HG02884 (cell line): ENCODE results near the gene STAG1.
"Not testable (repeated sequence)": the region's sequence is repeated elsewhere in the genome, so short reads cannot be mapped to it uniquely, and the experiment has no call there.

Experiments
- ATAC-seq: cut with Tn5 transposase; IDR thresholded peaks from one replicate; pipeline ENCODE4 v1.9.1; 2021; ENCODE audit warnings: mild to moderate bottlenecking, moderate library complexity; ENCODE audit not compliant: unreplicated experiment

The STAG1 gene

DNA sequence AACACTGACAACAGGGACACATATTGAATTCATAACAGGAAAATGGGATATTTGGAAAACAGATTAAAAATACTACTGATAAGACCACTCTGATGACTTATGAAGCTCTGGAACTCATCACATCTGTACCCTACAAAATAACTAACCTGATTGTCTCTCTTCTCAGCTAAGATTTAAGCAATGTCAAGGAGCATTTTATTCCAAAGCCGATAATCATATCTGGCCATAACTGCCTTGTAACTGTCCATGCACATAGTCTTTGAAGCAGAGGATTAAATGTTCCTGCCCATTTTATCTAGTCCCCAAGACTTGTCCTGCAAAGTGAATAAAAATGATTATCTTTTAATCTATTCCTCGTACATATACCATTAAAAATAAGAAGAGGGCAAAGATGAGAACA, 234.1 kb downstream of the STAG1 start:
- no peak for ATAC-seq

DNA sequence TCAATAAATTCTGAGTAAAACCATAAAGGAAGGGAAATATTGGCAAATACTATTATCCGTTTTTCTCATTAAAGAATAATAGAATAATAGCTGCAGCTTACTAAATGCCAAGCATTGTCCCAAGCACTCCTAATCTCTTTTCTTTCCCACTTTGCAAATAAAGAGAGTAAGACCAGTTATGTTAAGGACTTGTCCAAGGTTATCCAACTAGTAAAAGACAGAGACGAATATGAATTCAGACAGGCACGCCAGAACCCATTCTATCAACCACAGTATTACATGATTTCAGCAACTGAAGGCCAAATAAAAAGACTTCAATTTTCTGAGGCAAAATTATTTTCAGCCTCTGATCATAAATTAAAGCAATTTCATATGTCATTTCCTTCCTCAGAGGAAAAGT, 235.5 kb downstream of the STAG1 start:
- ATAC-seq: no peak

DNA sequence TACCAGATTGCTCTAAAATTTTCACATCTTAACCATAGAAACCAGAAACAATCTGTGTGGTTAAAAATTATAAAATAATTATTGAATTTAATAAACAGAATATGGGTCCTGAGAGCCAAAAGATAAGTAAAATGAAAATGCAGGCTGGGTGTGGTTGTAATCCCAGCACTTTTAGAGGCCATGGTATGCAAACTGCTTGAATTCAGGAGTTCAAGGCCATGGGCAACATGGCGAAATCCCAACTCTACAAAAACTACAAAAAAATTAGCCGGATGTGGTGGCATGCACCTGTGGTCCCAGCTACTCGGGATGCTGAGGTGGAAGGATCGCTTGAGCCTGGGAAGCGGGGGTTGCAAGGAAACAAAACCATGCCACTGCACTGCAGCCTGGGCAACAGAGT, 236.1 kb downstream of the STAG1 start:
- ATAC-seq: no peak

DNA sequence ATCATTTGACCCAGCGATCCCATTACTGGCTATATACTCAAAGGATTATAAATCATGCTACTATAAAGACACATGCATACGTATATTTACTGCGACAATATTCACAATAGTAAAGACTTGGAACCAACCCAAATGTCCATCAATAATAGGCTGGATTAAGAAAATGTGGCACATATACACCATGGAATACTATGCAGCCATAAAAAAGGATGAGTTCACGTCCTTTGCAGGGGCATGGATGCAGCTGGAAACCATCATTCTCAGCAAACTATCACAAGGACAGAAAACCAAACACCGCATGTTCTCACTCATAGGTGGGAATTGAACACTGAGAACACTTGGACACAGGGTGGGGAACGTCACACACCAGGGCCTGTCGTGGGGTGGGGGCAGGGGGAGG, 237.6 kb downstream of the STAG1 start:
- not testable (repeated sequence) for ATAC-seq

DNA sequence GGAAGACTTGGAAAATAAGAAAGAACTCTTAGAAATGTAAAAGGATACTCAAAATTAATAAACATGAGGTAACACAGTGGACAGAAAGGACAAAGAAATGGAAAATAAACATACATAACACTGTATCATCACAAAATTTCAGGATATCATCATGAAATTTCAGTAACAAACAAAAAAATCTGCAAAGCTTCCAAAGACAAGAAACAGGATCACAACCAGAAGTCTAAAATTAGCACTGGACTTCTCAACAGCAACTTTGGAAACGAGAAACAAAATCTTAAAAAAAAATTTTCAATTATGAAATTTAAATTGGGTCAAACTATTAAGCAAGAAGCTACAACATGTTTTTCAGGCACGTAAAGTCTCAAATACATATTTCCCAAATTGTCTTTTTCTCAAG, 238.8 kb downstream of the STAG1 start:
- ATAC-seq: no peak

DNA sequence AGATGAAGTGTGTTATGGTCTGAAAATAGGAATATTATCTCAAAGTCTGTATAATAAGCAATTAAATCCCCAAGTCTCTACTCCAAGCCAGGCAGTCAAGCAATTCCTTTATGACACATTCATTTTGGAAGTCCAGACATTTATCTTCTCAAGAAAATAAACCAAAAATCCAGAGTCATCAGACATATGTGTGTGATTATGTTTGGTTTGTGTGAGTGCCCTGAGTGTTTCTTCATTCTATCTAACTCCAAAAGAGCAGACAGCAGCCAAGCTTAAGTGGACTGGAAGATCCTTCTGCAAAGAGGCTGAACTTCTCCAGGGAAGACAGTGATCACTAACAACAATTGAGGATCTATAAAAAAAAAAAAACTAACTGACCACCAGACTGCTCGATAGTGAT, 239.8 kb downstream of the STAG1 start:
- no peak for ATAC-seq

DNA sequence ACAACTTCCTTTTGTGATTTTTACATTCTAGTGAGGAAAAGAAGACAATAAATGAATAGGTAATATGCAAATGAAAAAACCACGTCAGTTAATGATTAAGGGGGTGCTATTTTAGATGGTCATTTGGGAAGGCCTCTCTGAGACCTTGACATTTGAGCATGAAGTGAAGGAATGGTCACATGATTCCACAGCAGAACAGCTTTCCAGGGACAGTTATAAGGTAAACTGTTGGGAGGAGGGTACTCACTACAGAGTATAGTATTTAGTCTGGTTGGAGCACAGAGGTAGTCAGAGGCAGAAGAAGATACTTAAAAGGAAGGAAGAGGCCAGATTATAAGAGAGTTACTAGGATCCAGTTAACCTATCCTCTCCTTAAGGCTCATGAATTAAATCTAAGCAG, 246.5 kb downstream of the STAG1 start:
- no peak for ATAC-seq

DNA sequence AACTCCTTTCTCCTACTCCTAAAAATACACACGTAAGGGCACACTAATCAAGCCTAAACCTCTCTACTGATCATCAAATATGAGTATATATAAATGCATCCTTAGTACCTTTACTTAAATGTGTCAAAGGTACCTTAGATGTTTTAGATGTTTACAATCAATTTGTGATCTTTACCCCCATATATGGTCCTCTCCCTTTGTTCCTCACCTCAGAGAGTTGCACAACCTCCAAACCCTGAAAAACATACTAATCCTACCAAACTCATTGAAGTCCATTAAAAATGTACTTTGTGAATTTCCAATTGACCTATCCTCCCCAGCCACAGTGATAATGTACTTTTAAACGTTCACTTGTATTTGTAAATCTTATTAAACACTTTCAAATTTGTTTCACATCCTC, 249.1 kb downstream of the STAG1 start:
- ATAC-seq: no peak

DNA sequence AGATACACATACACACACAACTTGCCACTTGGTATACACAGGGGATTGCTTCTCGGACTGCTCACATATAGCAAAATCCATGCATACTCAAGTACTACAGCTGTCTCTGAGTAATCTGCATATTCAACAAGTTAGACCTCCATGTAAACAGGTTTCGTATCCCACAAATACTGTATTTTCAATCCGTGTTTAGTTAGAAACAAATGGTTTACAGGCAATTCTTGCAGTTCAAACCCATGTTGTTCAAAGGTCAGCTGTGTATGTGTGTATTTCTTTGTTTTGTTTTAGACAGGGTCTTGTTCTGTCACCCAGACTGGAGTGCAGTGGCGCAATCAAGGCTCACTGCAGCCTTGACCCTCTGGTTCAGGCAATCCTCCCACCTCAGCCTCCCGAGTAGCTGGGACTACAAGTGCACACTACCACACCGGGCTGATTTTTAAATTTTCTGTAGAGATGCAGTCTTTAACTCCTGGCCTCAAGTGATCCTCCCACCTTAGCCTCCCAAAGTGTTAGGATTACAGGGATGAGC, 253.2 kb downstream of the STAG1 start:
- ATAC-seq: no peak

DNA sequence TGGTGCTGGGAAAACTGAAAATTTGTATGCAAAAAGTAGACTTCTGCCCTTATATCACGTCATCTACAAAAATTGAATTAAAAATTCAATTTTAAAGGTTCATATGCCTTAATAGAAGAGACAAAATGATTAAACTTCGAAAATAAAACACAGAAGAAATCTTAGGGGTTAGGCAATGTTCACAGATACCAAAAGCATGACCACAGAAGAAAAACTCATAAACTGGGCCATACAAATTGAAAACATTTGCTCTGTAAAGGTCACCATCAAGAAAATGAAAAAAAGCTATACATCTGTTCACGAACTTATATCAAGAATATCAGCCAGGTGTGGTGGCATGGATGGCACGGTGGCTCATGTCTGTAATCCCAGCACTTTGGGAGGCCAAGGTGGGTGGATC, 257.0 kb downstream of the STAG1 start:
- ATAC-seq: no peak

DNA sequence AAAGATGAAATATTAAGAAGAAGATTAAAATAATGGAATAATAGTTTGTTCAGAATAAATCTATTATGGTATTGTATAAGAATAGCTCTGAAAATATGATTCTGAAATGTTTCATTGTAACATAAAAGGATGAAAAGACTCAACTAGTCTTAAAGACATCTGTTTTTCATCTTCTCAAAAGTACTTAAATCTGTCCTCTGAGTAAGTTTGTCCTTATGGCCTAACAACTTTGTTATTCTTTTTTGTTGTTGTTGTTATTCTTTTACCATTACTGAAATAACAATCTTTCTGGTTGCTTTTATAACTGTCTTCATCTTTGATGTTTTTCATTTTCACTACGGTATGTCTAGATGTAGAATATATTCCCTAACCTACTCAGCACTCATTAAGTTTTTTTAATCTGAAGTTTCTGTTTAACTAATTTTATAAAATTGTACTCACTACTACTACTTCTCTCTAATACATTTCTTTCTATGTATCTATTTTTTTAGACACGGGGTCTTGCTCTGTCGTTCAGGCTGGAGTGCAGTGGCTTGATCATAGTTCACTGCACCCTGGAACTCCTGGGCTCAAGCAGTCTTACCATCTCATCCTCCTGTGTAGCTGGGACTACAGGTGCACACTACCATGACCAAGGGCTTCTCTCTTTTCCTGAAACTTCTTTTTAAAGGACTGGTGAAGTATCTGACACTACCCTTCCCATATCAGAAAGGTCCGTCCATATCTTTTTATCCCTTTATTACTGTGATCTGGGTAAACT, 261.4 kb downstream of the STAG1 start:
- ATAC-seq: no peak

DNA sequence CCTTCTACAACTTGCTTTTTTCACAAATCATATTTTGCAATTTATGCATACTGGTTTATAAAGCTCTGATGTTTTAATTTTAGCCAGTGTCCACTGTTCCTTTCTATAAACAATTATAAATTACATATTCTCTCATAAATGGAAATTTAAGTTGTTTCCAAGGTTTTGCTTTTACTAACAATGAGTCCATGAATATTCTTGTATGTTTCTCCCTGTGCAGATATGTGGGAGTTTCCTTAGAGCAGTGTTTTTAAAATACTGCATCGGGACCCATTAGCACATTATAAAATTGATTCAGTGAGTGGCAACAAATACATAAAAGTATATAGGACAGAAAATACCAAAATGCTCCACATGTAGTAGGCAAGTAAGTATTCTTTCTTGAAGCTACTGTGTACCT, 266.4 kb downstream of the STAG1 start:
- ATAC-seq: no peak

DNA sequence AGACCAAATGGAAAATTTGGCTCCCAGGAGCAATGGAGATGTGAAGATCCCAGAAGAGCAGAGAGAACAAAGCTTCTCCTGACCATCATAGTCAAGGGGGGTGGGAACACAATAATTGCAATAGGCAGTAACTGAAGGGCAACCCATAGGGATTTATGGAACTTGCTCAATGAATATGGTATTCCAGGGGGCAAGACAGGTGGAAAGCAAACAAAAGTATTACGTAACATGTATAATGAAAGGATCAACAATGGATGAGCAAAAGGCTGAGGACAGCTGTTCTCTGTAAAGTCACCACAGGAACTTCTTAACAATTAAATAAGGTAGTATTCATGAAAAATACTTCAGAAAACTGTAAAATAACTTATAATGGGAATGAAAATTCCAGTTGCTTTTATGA, 275.9 kb downstream of the STAG1 start:
- no peak for ATAC-seq

DNA sequence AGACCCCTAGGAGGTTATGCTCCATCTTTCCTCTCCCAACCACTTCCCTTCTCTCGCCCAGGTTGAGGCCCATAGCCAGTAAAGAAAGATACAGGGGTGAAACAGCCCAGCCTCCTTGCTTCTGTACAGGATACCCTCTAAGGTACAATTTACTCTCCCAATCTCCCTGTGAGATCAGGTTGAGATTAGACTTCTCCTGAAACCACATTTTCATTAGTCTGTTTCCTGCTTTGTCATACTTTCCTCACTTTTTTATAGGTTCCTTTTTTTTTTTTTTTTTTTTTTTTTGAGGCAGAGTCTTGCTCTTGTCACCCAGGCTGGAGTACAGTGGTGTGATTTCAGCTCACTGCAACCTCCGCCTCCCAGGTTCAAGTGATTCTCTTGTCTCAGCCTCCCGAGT, 277.3 kb downstream of the STAG1 start:
- ATAC-seq: not testable (repeated sequence)

DNA sequence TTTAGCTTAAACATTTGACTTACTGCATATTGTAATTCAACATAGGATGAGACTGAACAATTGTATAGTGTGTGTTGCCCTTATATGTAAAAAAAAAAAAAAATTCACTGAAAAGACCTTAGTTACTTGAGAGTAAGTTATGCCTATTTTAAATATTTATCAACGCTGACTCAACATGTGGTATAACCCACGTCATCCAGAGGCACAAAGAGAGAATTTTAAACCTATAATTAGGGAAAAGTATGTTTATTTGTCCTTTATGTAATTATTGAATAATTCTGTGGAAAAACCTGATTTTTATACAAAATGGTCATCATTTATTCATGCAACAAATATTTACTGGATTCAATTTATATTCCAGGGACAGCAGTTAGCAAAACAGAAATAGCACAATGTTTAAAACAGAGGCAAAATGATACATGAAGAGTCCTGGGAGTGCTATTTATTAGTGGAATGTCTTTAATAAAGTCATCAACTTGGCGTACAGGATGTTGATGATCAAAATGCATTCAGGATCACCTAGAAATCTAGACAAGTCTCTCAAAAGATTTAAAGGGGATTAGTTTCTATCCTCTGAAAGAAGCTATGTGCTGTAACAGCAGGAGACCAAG, 278.4 kb downstream of the STAG1 start:
- no peak for ATAC-seq

DNA sequence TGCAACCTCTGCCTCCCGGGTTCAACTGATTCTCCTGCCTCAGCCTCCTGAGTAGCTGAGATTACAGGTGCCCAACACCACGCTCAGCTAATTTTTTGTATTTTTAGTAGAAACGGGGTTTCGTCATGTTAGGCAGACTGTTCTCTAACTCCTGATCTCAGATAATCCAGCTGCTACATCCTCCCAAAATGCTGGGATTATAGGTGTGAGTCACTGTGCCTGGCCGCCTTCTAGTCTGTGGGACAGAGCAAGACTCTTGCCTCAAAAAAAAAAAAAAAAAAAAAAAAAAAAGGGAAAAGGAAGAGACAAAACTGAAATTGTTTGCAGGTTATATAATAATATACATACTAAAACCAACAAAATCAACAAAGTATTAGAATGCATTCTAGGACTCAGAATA, 286.9 kb downstream of the STAG1 start:
- no peak for ATAC-seq

DNA sequence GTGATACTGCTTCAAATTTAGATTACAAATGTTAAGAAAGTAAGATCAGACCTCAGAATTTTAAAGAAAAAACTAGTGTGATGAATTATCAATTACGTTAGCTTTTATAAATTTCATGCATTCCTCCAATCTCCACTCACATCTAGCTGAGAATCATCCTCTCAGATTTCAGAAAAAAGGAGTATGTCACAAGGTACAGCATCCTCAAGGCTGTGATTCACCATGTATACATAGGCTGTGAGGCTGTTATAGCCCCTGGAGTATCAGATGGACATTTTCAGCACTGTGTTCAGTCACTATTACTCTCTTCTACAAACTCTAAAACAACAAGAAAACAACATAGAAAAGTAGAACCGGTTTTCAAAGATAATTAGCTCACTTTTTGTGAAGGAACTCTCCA, 287.7 kb downstream of the STAG1 start:
- no peak for ATAC-seq

DNA sequence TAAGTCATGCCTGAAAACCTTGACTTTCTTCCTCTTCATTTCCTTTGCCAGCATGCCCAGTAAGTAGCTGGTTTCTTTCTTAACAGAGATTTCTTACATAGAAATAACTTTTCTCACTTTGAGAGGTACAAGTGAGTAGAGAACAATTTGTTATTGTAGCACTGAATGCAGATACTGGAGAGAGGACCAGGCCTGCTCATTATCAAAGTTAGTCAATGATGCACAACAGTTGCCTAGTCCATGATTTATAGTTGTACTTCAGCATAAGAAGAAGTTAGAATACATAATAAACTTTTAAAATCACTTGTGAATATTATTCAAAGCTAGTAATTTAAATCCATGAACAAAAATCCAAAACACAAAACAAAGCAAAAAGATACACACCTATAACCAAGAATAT, 289.0 kb downstream of the STAG1 start:
- ATAC-seq: no peak

DNA sequence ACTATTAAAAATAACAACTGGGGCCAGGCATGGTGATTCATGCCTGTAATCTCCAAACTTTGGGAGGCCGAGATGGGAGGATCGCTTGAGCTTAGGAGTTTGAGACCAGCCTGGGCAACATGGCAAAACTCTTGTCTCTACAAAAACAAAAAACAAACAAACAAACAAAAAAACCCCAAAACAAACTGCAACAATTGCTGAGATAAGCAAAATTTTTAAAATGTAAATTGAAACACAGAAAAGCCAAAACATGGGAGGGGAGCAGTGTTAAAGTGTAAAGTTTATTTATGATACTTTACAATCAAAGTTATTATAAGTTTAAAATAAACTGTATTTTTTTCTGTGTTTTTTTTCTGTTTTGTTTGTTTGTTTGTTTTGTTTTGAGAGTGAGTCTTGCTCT, 294.4 kb downstream of the STAG1 start:
- no peak for ATAC-seq

DNA sequence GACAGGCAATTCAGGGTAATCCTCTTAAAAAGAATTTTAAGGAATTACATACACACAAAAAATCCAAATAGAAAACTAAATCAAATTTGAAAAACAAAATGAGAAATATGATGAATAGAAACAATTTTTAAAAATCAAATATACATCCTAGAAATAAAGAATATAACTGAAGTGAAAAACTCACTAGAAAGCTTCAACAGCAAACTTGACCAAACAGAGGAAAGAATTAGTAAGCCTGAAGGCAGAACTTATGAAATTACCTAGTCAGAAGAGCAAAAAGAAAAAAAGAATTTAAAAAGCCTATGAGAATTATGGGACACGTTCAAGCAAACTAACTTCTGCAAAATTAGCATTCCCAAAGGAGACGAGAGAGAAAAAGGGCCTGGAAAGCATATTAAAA, 296.0 kb downstream of the STAG1 start:
- ATAC-seq: no peak

DNA sequence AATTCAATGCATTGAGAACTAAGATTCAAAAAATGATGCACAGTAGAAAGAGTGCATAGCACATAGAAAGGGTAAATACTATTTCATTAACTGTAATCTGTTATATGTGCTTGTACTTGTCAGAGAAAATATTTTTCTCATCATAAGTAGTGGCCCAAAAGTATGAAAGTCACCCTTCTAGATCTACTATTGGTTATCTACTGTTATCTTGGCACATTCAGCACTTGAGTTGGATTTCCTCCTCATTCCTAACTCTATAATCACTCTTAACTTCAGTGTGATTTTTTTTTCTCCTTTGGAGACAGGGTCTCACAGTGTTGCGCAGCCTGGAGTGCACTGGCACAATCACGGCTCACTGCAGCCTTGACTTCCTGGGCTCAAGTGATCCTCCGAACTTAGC, 307.6 kb downstream of the STAG1 start:
- ATAC-seq: no peak

DNA sequence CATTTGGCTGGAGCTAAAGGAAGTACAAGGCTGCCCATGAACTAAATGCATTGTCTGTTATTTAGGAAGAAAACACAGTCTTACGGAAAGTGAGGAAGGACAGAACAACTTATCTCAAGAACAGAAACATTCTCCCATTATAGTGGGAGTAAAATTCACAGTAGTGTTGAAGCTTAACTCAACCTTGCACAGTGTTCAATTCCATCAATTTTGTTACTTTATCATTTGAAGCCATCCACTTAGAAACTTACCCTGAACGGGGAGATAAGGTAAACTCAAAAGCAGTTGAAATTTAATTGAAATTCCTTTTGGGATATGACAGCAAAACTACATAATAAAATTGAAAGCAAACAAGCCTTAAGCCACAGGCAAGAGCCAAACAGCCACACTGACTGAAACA, 315.1 kb downstream of the STAG1 start:
- no peak for ATAC-seq

DNA sequence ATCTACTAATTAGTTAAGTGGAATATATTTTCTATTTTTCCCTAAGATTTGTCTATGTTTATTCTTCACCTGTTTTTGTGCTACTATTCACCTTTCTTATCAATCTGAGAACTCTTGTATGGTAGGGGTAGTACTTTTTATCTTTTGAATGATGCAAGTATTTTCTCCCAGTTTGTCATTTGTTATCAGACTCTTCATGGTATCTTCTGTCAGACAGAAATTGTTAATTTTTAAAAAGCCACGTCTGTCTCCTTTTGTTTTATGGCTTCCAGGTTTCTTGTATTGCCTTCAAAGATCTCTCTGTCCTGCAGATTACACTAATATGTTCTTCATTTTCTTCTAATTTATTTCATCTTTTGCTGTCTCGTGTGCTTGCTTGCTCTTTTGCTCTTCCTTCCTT, 317.7 kb downstream of the STAG1 start:
- no peak for ATAC-seq
